Gastrocnemius medialis (tissue), 4 donors: Measurements from ENCODE around the gene PRR33.

ENCODE experiments used
- CTCF ChIP-seq, 5 experiments: fragments of 450-650 bp in 3 of 5; fragments of 200-600 bp in 2 of 5; sonication (generic) in 2 of 5; IDR thresholded peaks in 4 of 5; conservative IDR thresholded peaks in 1 of 5; 1 replicate in 4 of 5; 2 replicates in 1 of 5; pipeline ENCODE4 v1.5.1; 2016 to 2019; ENCODE audit warnings: antibody characterized with exemption in 5 of 5, mild to moderate bottlenecking in 3 of 5, moderate library complexity in 3 of 5
- POLR2A ChIP-seq, 2 donors: fragments of 450-650 bp; IDR thresholded peaks; one replicate each; pipeline ENCODE4 v1.6.1; 2017; ENCODE audit warnings: antibody characterized with exemption in 2 of 2, mild to moderate bottlenecking in 2 of 2, moderate library complexity in 2 of 2

GRCh38 chr11:1848640-1849430 is 42.9 kb downstream of the PRR33 start:
- TF ChIP-seq CTCF (IDR thresholded peaks at IDR 0.05 in 4 of 5, conservative IDR thresholded peaks at IDR 0.05 in 1 of 5), result no peak
- no peak for TF ChIP-seq POLR2A (IDR thresholded peaks at IDR 0.05)
